HL-60 (cell line): ENCODE data around the gene NEDD4L.

Source experiments
- TF ChIP-seq, protein P1 (sequence below): IDR thresholded peaks from 2 replicates; pipeline ENCODE4 v1.6.1; 2012; ENCODE audit warnings: low read depth; ENCODE audit not compliant: insufficient replicate concordance
- TF ChIP-seq, protein P2 (sequence below): IDR thresholded peaks from one replicate; pipeline ENCODE4 v1.5.1; 2011; ENCODE audit warnings: low read length, control low read depth, inconsistent platforms; ENCODE audit not compliant: insufficient read depth

DNA sequence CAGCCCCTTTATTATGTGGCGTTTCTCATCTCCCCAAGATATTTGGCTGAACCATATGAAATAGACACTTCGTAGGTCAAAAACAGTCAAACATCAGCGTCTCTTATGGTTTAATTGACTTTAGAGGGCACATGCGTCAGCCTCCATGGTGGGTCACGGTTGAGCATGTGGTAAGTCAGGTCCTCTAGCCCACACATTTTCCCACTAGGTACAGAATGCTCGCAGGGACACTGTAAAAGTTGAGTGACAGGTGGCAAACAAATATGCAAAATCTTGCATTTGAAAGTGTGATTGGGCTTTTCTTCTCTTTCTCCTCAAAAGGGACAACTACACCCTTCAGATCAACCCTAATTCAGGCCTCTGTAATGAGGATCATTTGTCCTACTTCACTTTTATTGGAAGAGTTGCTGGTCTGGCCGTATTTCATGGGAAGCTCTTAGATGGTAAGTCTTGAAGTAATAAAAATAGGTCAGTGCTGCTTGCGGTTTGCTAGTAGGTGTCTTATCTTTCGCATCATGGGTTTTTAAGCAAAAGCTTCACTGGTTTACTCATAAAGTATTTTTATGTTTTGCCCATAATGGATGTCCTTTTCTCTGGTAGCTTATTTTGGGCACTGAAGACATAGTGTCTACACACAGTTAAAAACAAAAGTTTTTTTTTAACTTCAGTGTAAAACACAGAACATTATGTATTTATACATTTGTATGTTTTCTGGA lies 323.6 kb downstream of the NEDD4L start:
- TF ChIP-seq, protein P1, sequence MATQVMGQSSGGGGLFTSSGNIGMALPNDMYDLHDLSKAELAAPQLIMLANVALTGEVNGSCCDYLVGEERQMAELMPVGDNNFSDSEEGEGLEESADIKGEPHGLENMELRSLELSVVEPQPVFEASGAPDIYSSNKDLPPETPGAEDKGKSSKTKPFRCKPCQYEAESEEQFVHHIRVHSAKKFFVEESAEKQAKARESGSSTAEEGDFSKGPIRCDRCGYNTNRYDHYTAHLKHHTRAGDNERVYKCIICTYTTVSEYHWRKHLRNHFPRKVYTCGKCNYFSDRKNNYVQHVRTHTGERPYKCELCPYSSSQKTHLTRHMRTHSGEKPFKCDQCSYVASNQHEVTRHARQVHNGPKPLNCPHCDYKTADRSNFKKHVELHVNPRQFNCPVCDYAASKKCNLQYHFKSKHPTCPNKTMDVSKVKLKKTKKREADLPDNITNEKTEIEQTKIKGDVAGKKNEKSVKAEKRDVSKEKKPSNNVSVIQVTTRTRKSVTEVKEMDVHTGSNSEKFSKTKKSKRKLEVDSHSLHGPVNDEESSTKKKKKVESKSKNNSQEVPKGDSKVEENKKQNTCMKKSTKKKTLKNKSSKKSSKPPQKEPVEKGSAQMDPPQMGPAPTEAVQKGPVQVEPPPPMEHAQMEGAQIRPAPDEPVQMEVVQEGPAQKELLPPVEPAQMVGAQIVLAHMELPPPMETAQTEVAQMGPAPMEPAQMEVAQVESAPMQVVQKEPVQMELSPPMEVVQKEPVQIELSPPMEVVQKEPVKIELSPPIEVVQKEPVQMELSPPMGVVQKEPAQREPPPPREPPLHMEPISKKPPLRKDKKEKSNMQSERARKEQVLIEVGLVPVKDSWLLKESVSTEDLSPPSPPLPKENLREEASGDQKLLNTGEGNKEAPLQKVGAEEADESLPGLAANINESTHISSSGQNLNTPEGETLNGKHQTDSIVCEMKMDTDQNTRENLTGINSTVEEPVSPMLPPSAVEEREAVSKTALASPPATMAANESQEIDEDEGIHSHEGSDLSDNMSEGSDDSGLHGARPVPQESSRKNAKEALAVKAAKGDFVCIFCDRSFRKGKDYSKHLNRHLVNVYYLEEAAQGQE: no peak
- TF ChIP-seq, protein P2, sequence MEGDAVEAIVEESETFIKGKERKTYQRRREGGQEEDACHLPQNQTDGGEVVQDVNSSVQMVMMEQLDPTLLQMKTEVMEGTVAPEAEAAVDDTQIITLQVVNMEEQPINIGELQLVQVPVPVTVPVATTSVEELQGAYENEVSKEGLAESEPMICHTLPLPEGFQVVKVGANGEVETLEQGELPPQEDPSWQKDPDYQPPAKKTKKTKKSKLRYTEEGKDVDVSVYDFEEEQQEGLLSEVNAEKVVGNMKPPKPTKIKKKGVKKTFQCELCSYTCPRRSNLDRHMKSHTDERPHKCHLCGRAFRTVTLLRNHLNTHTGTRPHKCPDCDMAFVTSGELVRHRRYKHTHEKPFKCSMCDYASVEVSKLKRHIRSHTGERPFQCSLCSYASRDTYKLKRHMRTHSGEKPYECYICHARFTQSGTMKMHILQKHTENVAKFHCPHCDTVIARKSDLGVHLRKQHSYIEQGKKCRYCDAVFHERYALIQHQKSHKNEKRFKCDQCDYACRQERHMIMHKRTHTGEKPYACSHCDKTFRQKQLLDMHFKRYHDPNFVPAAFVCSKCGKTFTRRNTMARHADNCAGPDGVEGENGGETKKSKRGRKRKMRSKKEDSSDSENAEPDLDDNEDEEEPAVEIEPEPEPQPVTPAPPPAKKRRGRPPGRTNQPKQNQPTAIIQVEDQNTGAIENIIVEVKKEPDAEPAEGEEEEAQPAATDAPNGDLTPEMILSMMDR: no peak
